ENCODE data around the gene PACRG. TPM values are rescaled to one million over a fixed set of nuclear protein-coding genes. Genes with fewer than 3 reads are reported as not detected.
A peak's percentile ranks its signal among the peaks of the same experiment; 100 is the strongest.
"Not testable (repeated sequence)": the region's sequence is repeated elsewhere in the genome, so short reads cannot be mapped to it uniquely, and the experiment has no call there.

Gene PACRG
- total RNA-seq, 1 experiment from 2014 or later = not detected

- no peak for DNase-seq (ENCODE audit: low read depth)
Observed at GRCh38 chr6:162922563-162923166, 194.9 kb downstream of the PACRG start.

GRCh38 chr6:162934844-162935243, 207.1 kb downstream of the PACRG start:
- DNase-seq (ENCODE audit: low read depth) = no peak

DNA sequence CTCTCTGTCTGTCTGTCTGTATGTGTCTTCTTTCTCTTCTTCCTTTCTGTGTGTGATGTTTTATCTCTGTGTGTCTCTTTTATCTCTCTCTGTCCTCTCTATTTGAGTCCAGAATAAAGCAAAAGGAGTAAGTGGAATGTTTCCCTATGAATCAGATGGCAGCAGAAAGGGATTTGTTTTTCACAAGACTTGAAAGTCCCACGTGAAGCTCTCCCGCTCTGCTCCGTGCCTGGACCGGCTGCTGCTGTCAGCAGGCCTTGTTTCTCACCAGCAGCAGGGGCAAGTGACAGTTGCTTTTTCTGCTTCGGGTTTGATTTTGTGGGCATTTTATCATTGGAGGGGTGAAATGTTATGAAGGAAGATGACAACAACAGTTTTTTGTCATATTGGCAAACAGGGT, 212.7 kb downstream of the PACRG start:
- DNase-seq (ENCODE audit: low read depth) = no peak

DNA sequence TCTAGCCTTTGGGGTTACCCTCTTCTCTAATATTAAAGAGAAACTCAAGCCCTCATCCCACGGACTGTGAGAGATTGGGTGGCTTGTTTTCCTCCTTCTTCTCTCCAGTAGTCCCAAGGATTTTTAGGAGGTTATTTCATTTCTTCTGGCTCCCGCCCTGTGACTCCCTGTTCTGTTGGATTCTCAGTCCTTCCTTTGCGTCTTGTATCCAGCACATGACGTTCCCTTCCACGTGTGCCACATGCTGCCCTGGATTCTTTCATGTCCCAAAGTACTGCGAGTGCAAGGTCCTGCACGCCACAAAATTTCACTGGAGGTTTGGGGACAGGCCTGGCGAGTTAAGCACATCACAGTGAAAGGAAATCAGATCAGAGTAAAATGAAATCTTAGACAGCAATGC, 213.4 kb downstream of the PACRG start:
- no peak for DNase-seq (ENCODE audit: low read depth)

DNA sequence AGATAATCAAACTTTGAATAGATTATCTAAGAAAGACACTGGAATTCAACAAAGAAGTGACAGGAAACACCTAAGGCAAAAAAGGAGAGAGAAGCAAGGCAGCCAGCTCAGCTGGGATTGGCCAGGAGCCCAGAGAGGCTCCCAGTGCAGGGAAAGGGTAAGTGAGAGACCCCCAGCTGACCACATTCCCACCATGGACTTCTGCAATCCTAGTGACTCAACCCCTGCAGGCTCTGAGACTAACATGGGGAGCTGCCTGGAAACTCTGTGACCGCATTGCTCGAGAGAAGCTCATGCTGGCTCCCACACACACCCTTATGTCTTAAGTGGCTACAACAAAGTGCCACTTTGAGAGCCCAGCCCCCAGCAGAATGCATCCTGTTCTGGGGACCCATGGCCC, 215.1 kb downstream of the PACRG start:
- DNase-seq (ENCODE audit: low read depth) = peak; percentile 90

GRCh38 chr6:162943369-162943768, 215.6 kb downstream of the PACRG start:
- no peak for DNase-seq (ENCODE audit: low read depth)

- no peak for DNase-seq (ENCODE audit: low read depth)
Observed at GRCh38 chr6:162951164-162951743, 223.5 kb downstream of the PACRG start.

- DNase-seq (ENCODE audit: low read depth) = no peak
Observed at GRCh38 chr6:162952423-162952822, 224.6 kb downstream of the PACRG start.

- DNase-seq (ENCODE audit: low read depth) = no peak
Observed at GRCh38 chr6:162957062-162957461, 229.3 kb downstream of the PACRG start.

DNA sequence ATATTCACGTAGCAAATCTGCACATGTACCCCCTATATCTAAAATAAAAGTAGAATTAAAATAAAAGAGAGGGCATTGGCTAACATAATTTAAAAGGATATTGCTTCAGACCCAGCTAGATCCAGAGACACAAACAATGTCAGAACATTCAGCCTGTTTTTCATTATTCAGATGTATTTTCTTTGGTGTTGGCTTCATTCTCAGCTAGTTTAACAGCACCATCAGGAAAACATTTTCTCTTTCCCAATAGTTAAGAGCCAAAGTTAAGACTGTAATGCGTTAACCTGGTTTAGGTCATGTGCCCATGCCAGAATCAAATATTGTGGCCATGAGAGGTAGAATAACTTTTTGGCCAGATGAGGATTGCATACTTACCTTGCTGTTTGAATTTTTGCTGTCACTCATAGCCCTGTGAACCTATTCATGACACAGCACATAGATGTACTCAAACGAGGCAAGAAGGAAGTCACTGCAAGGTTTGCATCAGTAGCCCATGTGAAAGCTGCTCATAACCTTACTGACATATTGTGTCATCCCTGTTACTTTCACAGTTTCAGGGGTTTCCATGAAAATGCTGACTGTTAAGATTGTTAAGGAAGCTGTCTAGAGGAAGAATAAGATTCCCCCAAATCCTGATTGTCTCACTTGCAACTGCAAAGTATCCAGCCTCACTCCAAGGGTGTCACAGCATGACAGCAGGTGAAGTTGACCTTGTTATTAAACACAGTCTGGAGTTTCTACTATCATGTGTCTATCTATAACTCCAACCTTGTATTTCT, 233.1 kb downstream of the PACRG start:
- no peak for DNase-seq (ENCODE audit: low read depth)

DNA sequence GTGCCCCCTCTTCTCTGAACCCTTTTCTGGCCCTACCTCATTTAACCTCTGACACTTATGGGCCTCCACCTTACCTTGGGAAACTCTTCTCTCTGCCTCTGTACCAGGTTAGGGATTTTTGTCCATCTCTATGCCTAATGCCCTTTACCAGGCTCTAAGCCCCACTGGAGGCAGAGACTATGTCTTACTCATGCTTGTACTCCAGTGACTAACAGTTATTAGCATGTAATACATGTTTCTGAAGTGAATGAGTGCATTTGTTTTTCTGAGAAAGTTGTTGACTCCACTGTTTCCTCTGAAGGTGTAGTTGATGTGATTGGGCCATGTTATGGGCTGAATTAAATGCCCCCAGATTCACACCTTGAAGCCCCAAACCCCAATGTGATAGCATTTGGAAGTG, 234.3 kb downstream of the PACRG start:
- peak; percentile 32 for DNase-seq (ENCODE audit: low read depth)

GRCh38 chr6:162963861-162964260, 236.1 kb downstream of the PACRG start:
- no peak for DNase-seq (ENCODE audit: low read depth)

DNA sequence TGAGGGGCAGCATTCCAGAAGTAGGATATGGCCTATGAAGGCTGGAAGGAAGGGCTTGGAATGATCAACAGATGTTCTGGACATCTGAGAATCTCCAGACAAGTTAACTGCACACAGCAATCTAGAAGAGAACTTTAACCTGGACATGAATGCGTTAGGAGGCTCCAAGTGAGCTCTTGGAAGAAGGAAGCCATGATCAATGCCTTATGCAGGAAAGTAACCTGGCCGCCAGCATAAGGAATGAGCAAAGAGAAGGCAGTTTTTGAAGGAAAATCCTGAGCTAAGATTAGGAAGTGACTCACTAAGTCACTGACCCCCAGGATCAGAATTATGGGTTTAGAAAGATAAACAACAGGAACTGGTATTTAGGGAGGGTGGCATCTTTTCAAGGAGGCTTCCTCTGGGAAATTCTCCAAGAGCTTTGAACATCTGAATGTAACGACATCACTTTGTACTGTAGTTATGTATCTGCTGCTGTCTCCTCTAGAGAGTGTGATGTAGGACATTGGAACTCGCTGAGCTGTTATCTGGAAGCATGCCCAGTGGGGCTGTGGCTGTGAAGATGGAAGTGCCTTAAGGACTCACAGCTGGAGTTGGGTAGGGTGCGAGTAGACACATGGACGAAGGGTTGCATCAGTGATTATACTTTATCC, 236.8 kb downstream of the PACRG start:
- DNase-seq (ENCODE audit: low read depth) = peak; percentile 99

DNA sequence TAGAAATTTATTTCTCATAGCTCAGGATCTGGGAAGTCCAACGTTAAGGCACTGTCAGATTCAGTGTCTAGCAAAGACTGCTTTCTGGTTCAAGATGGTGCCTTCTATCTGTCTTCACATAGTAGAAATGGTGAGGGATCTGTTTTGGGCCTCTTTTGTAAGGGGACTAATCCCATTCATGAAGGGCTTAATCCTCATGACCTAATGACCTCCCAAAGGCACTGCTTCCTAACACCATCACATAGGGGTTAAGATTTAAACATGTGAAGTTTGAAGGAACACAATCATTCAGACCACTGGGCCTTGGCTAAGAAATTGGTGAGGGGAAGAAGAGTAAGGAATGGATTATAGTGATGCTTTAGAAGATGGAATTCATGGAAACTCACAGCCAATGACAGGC, 237.6 kb downstream of the PACRG start:
- DNase-seq (ENCODE audit: low read depth) = no peak

- no peak for DNase-seq (ENCODE audit: low read depth)
Observed at GRCh38 chr6:162970246-162970645, 242.5 kb downstream of the PACRG start.

- DNase-seq (ENCODE audit: low read depth) = no peak
Observed at GRCh38 chr6:162971356-162971755, 243.6 kb downstream of the PACRG start.

GRCh38 chr6:162973151-162973872, 245.5 kb downstream of the PACRG start:
- no peak for DNase-seq (ENCODE audit: low read depth)

GRCh38 chr6:162973980-162974379, 246.2 kb downstream of the PACRG start:
- DNase-seq (ENCODE audit: low read depth) = no peak

- peak; percentile 13 for DNase-seq (ENCODE audit: low read depth)
Observed at GRCh38 chr6:162974685-162975084, 246.9 kb downstream of the PACRG start.

DNA sequence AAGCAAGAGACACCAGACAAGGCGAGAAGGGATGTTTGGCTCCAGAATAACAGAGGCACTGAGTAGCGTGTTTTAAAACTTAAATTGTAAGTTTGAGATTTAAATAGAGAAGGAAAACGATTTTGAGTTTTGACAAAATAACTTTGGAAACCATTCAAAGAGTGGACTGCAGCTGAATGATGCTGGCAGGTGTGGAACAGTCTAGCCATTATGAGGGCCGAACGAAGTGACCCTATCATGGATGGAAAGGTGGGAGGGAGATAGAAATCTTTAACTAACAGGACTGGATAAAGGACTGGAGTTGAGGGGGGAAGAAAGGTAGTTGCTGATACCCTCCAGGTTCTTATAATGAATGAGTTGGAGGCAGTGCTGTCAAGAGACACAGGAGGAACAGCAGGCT, 248.4 kb downstream of the PACRG start:
- DNase-seq (ENCODE audit: low read depth) = no peak

- not testable (repeated sequence) for DNase-seq (ENCODE audit: low read depth)
Observed at GRCh38 chr6:162983234-162983633, 255.5 kb downstream of the PACRG start.

GRCh38 chr6:162998777-162999176, 271.0 kb downstream of the PACRG start:
- DNase-seq (ENCODE audit: low read depth) = no peak
